ENCODE results near the gene PNPO.
"Not testable (repeated sequence)": the region's sequence is repeated elsewhere in the genome, so short reads cannot be mapped to it uniquely, and the experiment has no call there.

PNPO gene

DNA sequence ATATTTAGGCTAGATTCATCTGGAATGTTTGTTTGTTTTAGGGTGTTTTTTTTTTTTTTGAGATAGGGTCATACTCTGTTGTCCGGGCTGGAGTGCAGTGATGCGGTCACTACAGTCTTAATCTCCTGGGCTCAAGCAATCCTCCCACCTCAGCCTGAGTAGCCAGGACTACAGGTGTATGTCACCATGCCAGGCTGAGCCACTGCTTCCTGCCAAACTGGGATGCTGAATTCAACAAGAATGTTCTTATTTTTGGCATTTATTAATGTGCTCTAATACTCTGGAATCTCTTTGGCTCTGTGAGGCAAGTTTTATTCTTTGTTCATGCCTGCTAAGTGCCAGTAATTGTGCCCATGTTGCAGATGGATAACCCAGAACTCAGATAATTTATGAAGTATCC, 23.8 kb upstream of the PNPO start:
- no peak for DNase-seq (ENCODE audit: low read depth in 2 of 2, low spot score in 1 of 2)

- DNase-seq (ENCODE audit: low read depth in 2 of 2, low spot score in 1 of 2): no peak
These were observed 23.4 kb upstream of the PNPO start for GRCh38 chr17:47918006-47918405.

GRCh38 chr17:47918991-47919390, 22.4 kb upstream of the PNPO start:
- no peak for DNase-seq (ENCODE audit: low read depth in 2 of 2, low spot score in 1 of 2)

DNA sequence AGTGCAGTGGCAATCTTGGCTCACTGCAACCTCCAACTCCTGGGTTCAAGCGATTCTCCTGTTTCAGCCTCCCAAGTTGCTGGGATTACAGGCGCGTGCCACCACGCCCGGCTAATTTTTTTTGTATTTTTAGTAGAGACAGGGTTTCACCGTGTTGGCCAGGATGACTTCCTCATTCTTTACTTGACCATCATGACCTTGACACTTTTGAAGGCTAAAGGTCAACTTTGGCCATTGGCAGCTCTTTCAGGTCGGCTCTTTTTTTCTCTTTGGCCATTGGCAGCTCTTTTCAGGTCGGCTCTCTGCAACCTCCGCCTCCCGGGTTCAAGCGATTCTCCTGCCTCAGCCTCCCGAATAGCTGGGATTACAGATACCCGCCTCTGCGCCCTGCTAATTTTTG, 21.5 kb upstream of the PNPO start:
- DNase-seq (ENCODE audit: low read depth in 2 of 2, low spot score in 1 of 2): not testable (repeated sequence)

- DNase-seq (ENCODE audit: low read depth in 2 of 2, low spot score in 1 of 2): no peak
These were observed 16.3 kb upstream of the PNPO start for GRCh38 chr17:47924785-47925677.

GRCh38 chr17:47925678-47925988, 15.7 kb upstream of the PNPO start:
- no peak for DNase-seq (ENCODE audit: low read depth in 2 of 2, low spot score in 1 of 2)

DNA sequence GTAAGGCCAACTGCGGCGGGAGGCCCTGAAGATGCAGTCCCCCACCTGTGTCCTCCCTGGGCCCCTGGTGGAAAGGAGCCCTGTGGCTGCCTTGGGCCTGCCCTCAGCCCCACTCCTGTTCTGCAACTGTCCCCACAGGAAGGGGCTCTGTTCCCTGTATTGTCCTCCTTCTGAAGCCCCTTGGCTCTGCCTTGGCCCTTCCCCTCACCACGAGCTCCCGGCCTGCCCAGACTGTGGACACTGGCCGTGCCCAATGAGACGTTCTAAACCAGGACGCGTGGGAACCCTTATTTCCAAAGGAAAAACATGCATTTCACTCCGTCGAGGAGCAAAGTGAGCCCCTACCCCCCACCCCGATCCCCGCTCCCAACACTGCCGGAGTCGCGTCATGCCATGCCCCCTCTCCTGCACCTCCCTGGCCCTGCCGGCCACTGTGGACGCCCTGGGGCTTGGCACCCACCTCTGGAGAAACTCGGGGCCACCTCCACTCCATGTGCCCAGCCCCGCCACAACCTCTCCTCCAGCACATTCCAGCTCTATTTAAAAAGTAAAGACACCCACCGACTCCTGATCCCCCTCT, 13.5 kb upstream of the PNPO start:
- DNase-seq (ENCODE audit: low read depth in 2 of 2, low spot score in 1 of 2): no peak

DNA sequence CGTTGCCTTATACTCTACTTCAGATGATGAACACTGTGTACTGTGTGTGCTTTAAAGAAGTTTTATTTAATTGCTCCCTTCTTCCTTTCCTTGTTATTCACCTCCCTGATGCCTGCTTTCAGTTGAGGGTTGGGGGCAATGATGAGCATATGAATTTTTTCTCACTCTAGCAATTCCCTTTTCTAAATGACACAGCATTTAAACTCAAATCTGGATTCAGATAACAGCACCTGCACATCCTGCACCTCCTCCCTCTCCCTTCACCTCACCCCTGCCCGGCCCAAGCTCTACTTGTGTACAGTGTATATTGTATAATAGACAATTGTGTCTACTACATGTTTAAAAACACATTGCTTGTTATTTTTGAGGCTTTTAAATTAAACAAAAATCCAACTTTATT, 13.0 kb upstream of the PNPO start:
- no peak for DNase-seq (ENCODE audit: low read depth in 2 of 2, low spot score in 1 of 2)

- no peak for DNase-seq (ENCODE audit: low read depth in 2 of 2, low spot score in 1 of 2)
These were observed 12.0 kb upstream of the PNPO start for GRCh38 chr17:47929218-47930000.

DNA sequence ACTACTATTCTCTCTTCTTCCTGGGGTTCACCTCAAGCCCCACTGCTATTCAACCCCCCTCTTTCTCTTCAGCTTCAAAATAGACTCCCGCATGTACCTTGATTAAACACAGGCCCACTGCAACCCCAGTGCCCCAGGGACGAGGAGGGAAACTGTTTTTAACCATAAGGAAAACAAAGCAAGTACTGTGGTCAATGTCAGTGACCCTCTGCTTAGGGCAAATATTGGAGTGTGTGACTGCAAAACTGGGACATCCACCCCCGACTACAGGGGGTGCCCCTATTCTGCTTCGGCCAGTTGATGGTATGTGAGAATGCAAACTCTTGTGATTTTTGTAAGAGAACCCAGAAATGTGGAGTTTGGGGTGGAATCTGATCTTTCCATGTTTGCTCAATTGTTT, 9.5 kb upstream of the PNPO start:
- no peak for DNase-seq (ENCODE audit: low read depth in 2 of 2, low spot score in 1 of 2)

DNA sequence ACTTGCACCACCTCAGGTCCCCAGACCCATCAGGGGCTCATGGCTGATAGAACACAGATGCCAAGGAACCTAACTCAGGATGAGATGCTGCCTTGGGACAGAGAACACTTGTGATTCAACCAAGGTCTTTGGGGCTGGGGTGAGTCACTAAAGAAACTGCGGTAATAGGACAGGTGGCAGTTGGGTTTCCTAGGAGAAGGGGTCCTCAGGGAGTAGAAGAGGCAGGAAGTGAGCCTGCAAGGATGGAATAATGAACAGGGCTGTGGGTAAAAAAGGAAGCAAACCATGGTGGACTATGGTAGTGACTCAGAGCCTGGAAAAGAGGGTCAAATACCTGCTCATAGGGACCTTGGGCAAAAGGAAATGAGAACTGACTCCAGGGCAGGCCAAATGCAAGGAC, 6.5 kb upstream of the PNPO start:
- no peak for DNase-seq (ENCODE audit: low read depth in 2 of 2, low spot score in 1 of 2)

- DNase-seq (ENCODE audit: low read depth in 2 of 2, low spot score in 1 of 2): not testable (repeated sequence)
These were observed 5.9 kb upstream of the PNPO start for GRCh38 chr17:47935468-47935867.

DNA sequence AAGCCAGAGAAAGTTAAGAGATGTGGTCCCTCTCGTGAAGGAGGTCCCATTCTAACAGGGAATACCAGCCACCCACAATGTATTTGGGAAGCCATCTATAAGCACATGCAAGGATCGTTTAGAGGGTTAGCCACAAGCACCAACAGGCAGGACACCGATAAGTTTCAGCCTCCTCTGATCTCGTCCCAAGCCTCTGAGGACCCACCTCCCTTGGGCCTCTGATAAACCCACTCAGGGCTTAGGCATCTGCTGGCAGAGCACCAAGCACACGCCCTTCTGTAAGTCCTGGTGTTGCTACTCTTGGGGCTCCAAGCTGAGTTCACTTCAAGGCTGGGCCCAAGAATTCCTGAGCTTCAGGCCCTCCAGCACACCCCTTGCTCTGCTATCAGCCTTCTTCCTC, 5.4 kb upstream of the PNPO start:
- no peak for DNase-seq (ENCODE audit: low read depth in 2 of 2, low spot score in 1 of 2)

DNA sequence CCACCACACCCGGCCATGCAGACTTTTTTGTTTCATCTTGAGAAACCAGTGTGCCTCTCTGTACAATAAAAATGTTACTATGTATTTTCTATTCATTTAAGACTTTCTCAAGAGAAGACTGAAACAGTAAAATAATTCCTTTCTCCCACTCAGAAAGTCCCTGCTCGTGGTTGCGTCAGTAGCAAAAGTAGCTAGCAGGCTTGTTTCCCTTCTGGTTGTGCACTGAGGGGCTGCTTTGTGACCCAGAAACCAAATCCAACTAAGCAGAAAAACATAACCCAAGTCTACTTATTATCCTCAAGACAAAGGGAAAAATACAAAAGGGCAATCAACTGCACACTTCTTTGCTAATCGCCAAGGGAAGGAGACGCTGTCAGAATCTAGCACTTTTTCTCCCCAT, 3.4 kb upstream of the PNPO start:
- no peak for DNase-seq (ENCODE audit: low read depth in 2 of 2, low spot score in 1 of 2)

DNA sequence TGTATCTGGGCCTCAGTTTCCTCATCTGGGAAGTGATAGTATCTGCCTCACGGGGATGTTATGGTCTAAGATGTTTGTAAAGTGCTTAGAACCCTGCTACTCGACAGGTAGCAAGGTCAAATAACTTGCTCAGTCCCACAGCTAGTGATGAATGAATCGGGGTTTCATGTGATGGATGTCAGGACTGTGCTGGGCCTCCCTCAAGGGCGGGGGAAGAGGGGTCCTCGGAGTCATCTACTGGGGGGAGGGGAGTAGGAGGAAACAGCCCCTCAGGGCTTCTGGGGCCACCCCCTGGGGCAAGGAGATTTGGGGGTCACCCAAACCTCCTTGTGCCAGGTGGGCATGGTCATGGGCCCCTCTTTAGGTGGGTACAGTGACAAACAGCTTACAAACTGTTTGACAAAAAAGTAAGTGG, 732 bp downstream of the PNPO start:
- DNase-seq (ENCODE audit: low read depth in 2 of 2, low spot score in 1 of 2): no peak

- no peak for DNase-seq (ENCODE audit: low read depth in 2 of 2, low spot score in 1 of 2)
These were observed 1.2 kb downstream of the PNPO start for GRCh38 chr17:47942568-47942967.

- no peak for DNase-seq (ENCODE audit: low read depth in 2 of 2, low spot score in 1 of 2)
These were observed 3.7 kb downstream of the PNPO start for GRCh38 chr17:47945080-47945479.

DNA sequence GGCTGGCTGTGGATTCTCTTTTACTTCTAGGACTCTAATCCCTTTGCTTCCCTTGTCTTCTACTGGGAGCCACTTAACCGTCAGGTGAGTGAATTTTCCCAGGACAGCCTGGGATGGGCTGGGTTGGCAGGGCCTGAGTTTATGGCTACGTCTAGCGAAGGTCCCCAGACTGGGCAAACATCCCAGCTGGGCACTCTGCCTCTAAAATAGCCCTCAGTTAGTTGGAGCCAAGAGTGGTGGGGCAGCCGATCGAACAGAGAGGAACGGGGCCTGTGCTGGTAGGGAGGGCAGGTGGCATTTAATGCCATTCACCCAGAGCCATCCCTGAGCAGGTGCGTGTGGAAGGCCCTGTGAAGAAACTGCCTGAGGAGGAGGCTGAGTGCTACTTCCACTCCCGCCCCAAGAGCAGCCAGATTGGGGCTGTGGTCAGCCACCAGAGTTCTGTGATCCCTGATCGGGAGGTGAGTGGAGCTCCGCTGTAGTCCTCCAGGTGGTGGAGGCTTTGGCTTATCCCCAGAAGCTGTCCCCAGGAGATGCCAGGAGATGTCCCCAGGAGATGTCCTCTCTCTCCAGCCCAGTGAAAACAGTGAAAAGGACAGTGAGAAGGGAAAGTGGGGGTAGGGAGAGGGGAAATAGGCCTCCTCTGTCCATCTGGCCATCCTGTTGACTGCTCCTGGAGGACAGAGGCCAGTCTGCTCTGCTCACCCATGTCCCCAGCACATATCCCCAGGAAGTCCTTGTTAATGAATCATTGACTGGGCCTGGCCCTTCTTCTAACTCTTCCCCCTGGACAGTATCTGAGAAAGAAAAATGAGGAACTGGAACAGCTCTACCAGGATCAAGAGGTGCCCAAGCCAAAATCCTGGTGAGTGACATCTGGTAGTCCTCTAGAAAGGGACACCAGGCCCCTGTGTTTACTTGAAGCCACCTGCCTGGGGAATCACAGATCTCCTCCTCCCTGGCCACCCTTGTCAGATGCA, 4.4 kb downstream of the PNPO start:
- no peak for DNase-seq (ENCODE audit: low read depth in 2 of 2, low spot score in 1 of 2)

DNA sequence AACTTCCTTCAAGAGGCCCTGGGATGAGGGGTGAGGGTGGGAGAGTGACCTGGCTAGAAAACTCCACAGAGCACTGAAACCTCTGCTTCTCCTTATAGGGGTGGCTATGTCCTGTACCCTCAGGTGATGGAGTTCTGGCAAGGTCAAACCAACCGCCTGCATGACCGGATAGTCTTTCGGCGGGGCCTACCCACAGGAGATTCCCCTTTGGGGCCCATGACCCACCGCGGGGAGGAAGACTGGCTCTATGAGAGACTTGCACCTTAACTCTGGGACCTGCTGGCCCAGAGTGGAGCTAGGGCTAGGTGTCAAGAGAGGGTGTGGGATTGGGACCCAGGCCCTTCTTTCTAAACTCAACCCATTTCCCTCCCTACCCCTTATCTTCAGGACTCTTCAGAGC, 5.1 kb downstream of the PNPO start:
- no peak for DNase-seq (ENCODE audit: low read depth in 2 of 2, low spot score in 1 of 2)

GRCh38 chr17:47946929-47947397, 5.6 kb downstream of the PNPO start:
- peak; percentile 33 to 48 for DNase-seq (ENCODE audit: low read depth in 2 of 2, low spot score in 1 of 2)

DNA sequence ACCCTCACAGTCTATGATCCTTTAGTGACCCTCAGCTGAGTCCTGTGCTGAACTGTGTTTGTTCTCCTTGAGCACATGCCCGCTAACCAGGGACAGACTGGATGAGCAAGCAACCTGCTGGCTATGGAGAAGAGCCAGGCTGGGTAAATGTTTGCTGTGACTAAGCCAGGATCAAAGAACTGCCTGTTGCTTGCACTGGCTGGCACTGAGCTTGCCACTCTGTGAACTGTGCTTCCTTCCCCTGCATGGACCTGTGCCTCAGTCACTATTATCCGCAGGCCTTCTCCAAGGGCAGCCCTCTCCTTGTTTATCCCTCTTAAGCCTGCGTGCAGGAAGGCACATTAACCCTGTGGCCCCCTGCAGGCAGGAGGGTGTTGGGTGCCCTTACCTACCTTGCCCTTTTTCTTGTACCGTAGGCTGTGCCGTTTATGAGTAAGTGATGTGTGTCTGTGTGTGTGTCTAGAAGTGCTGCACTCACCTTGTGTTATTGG, 7.4 kb downstream of the PNPO start:
- no peak for DNase-seq (ENCODE audit: low read depth in 2 of 2, low spot score in 1 of 2)
